Subcutaneous abdominal adipose tissue (tissue), 5 donors: ENCODE results near the gene C6orf118.

ENCODE experiments used
- H3K27ac ChIP-seq: one replicate; pipeline ENCODE4 v1.7.0; 2013; ENCODE audit warnings: low read depth, mild to moderate bottlenecking, inconsistent platforms, low read length, moderate library complexity
- H3K27me3 ChIP-seq, 5 donors: one replicate each; pipeline ENCODE4 v1.7.0; 2013; ENCODE audit warnings: low read length in 5 of 5, inconsistent platforms in 1 of 5; ENCODE audit not compliant: control insufficient read depth in 5 of 5, insufficient read depth in 4 of 5
- H3K36me3 ChIP-seq, 5 donors: one replicate each; pipeline ENCODE4 v1.7.0; 2013; ENCODE audit warnings: low read length in 5 of 5; ENCODE audit not compliant: control insufficient read depth in 5 of 5, insufficient read depth in 5 of 5
- H3K4me1 ChIP-seq, 5 donors: one replicate each; pipeline ENCODE4 v1.7.0; 2013; ENCODE audit warnings: low read length in 5 of 5, mild to moderate bottlenecking in 3 of 5, moderate library complexity in 1 of 5; ENCODE audit not compliant: control insufficient read depth in 5 of 5, insufficient read depth in 5 of 5
- H3K4me3 ChIP-seq, 5 donors: one replicate each; pipeline ENCODE4 v1.7.0; 2013; ENCODE audit warnings: low read length in 5 of 5, low read depth in 1 of 5
- H3K9ac ChIP-seq, 5 donors: one replicate each; pipeline ENCODE4 v1.7.0; 2013; ENCODE audit warnings: low read length in 5 of 5, mild to moderate bottlenecking in 4 of 5, moderate library complexity in 3 of 5
- H3K9me3 ChIP-seq, 5 donors: one replicate each; pipeline ENCODE4 v1.7.0; 2013; ENCODE audit warnings: low read length in 5 of 5; ENCODE audit not compliant: control insufficient read depth in 5 of 5
- donor health status: healthy.
- donor health status: healthy.
- donor health status: healthy.
- donor health status: healthy.
- donor health status: healthy.

The C6orf118 gene

GRCh38 chr6:165308926-165309731 lies at the start of gene C6orf118:
Gene C6orf118, minus strand, starts transcription at chr6:165309605. Its CDS starts 19 bp downstream, at chr6:165309586.
- Histone ChIP-seq H3K4me1 (peaks cover 0 to 11% (median 10%) of the 10 kb centered on the region in 5 donors), H3K4me3 (peak within 1 kb of the TSS; percentile 56 to 67 (median 64)), H3K27me3 (peaks cover 0 to 2% (median 0%) of the 10 kb centered on the region in 5 donors), H3K9ac (peak within 1 kb of the TSS in 2 of 5 donors; percentile 20 to 23), H3K27ac (no peak within 1 kb of the TSS), H3K36me3 (no peaks in the 10 kb centered on the region), H3K9me3 (no peaks in the 10 kb centered on the region)

- H3K4me3 ChIP-seq: no peak overlapping the region
Measured at GRCh38 chr6:165345700-165346099, 36.3 kb upstream of the C6orf118 start.

GRCh38 chr6:165340532-165340931 lies 31.1 kb upstream of the C6orf118 start:
- Histone ChIP-seq H3K4me3 (no peak overlapping the region), H3K36me3 (peaks cover 0 to 4% (median 0%) of the 10 kb centered on the region in 5 donors), H3K9ac (no peak overlapping the region), H3K27ac (no peak overlapping the region), H3K9me3 (peaks cover 0 to 2% (median 0%) of the 10 kb centered on the region in 5 donors), H3K27me3 (no peaks in the 10 kb centered on the region), H3K4me1 (no peaks in the 10 kb centered on the region)

More at GRCh38 chr6:165345700-165346099, 36.3 kb upstream of the C6orf118 start:
- H3K36me3 ChIP-seq: peaks cover 0 to 9% (median 0%) of the 10 kb centered on the region in 5 donors
- no peaks in the 10 kb centered on the region for H3K27me3 ChIP-seq
- H3K4me1 ChIP-seq: no peaks in the 10 kb centered on the region
- H3K9ac ChIP-seq: no peak overlapping the region
- H3K9me3 ChIP-seq: peaks cover 0 to 5% (median 2%) of the 10 kb centered on the region in 5 donors
- no peak overlapping the region for H3K27ac ChIP-seq

GRCh38 chr6:165325609-165326008 lies 16.2 kb upstream of the C6orf118 start:
- Histone ChIP-seq H3K4me1 (peaks cover 0 to 2% (median 0%) of the 10 kb centered on the region in 5 donors), H3K36me3 (no peaks in the 10 kb centered on the region), H3K9me3 (peaks cover 6 to 18% (median 14%) of the 10 kb centered on the region in 5 donors)

GRCh38 chr6:165321555-165322145 lies 12.2 kb upstream of the C6orf118 start:
- Histone ChIP-seq H3K27ac (no peak overlapping the region), H3K36me3 (no peaks in the 10 kb centered on the region), H3K4me3 (peak overlapping the region in 1 of 5 donors; percentile 0), H3K9me3 (peaks cover 6 to 20% (median 17%) of the 10 kb centered on the region in 5 donors), H3K9ac (no peak overlapping the region), H3K4me1 (peaks cover 0 to 2% (median 0%) of the 10 kb centered on the region in 5 donors), H3K27me3 (no peaks in the 10 kb centered on the region)

More at GRCh38 chr6:165325609-165326008, 16.2 kb upstream of the C6orf118 start:
- no peak overlapping the region for H3K9ac ChIP-seq
- no peaks in the 10 kb centered on the region for H3K27me3 ChIP-seq
- no peak overlapping the region for H3K27ac ChIP-seq
- H3K4me3 ChIP-seq: no peak overlapping the region

GRCh38 chr6:165321150-165321549 lies 11.7 kb upstream of the C6orf118 start:
- no peaks in the 10 kb centered on the region for H3K36me3 ChIP-seq
- peak overlapping the region in 1 of 5 donors; percentile 0 for H3K4me3 ChIP-seq
- H3K9me3 ChIP-seq: peaks cover 6 to 20% (median 17%) of the 10 kb centered on the region in 5 donors
- peaks cover 0 to 2% (median 0%) of the 10 kb centered on the region in 5 donors for H3K4me1 ChIP-seq
- no peak overlapping the region for H3K27ac ChIP-seq
- no peaks in the 10 kb centered on the region for H3K27me3 ChIP-seq
- H3K9ac ChIP-seq: no peak overlapping the region

- H3K9me3 ChIP-seq: peaks cover 6 to 18% (median 16%) of the 10 kb centered on the region in 5 donors
Measured at GRCh38 chr6:165317723-165318122, 8.3 kb upstream of the C6orf118 start.

GRCh38 chr6:165306955-165307354 lies 2.5 kb downstream of the C6orf118 start:
- H3K27ac ChIP-seq: no peak overlapping the region
- peaks cover 0 to 2% (median 0%) of the 10 kb centered on the region in 5 donors for H3K27me3 ChIP-seq
- H3K36me3 ChIP-seq: no peaks in the 10 kb centered on the region
- no peak overlapping the region for H3K9ac ChIP-seq
- peaks cover 0 to 2% (median 0%) of the 10 kb centered on the region in 5 donors for H3K9me3 ChIP-seq
- H3K4me1 ChIP-seq: peaks cover 0 to 11% (median 10%) of the 10 kb centered on the region in 5 donors
- no peak overlapping the region for H3K4me3 ChIP-seq

More at GRCh38 chr6:165317723-165318122, 8.3 kb upstream of the C6orf118 start:
- Histone ChIP-seq H3K27me3 (no peaks in the 10 kb centered on the region), H3K4me3 (no peak overlapping the region), H3K9ac (no peak overlapping the region), H3K27ac (no peak overlapping the region), H3K4me1 (peaks cover 0 to 2% (median 0%) of the 10 kb centered on the region in 5 donors), H3K36me3 (no peaks in the 10 kb centered on the region)

GRCh38 chr6:165301372-165302246 lies 7.8 kb downstream of the C6orf118 start:
- Histone ChIP-seq H3K27me3 (no peaks in the 10 kb centered on the region), H3K9ac (no peak overlapping the region), H3K4me1 (no peaks in the 10 kb centered on the region), H3K4me3 (no peak overlapping the region), H3K9me3 (peaks cover 0 to 4% (median under 1%) of the 10 kb centered on the region in 5 donors), H3K27ac (no peak overlapping the region), H3K36me3 (no peaks in the 10 kb centered on the region)
